AG09319 (cell line): ENCODE results near the gene WWTR1.

Experiments
- DNase-seq: peaks from one replicate; pipeline ENCODE4 v3.0.0-alpha.2; 2010; ENCODE audit warnings: low read depth; ENCODE audit errors: extremely low read depth
- TF ChIP-seq, protein P1 (sequence below): IDR thresholded peaks from 2 replicates; pipeline ENCODE4 v1.5.1; 2011; ENCODE audit warnings: low read depth, mild to moderate bottlenecking, inconsistent platforms, low read length, moderate library complexity

The WWTR1 gene

DNA sequence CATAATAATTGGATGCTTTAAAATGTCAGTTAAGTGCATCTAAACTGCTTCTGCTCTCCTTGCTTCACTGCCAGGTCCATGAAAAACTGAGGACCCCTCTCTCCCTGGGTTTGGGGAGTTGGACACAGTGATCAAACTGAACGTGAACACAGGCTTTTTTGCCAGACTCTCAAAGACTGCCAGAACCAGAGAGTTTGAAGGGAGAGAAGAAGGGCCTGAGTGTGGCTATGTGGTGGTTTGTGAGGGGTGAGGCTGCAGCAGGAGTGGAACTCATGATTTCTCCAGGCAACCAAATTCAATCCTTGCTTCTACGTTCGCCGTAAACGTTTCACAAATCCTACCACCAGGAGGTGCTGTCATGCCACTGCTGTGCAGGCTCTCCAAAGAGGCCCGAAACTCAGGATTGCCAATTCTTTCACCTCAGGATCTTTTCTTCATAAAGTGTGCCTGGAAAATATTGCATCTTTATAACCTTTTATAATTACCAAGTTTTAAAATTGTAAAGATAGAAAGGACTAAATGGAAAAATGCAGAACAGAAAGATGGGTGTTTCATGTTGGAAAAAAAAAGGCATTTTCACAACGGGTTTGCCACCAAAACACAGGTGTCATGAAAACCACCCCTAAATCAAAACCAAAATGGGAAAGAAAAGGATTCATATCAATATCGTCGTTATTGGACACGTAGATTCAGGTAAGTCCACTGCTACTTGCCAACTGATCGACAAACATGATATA is 163.6 kb downstream of the WWTR1 start:
- TF ChIP-seq, protein P1, sequence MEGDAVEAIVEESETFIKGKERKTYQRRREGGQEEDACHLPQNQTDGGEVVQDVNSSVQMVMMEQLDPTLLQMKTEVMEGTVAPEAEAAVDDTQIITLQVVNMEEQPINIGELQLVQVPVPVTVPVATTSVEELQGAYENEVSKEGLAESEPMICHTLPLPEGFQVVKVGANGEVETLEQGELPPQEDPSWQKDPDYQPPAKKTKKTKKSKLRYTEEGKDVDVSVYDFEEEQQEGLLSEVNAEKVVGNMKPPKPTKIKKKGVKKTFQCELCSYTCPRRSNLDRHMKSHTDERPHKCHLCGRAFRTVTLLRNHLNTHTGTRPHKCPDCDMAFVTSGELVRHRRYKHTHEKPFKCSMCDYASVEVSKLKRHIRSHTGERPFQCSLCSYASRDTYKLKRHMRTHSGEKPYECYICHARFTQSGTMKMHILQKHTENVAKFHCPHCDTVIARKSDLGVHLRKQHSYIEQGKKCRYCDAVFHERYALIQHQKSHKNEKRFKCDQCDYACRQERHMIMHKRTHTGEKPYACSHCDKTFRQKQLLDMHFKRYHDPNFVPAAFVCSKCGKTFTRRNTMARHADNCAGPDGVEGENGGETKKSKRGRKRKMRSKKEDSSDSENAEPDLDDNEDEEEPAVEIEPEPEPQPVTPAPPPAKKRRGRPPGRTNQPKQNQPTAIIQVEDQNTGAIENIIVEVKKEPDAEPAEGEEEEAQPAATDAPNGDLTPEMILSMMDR = peak; percentile 72
- no peak for DNase-seq

DNA sequence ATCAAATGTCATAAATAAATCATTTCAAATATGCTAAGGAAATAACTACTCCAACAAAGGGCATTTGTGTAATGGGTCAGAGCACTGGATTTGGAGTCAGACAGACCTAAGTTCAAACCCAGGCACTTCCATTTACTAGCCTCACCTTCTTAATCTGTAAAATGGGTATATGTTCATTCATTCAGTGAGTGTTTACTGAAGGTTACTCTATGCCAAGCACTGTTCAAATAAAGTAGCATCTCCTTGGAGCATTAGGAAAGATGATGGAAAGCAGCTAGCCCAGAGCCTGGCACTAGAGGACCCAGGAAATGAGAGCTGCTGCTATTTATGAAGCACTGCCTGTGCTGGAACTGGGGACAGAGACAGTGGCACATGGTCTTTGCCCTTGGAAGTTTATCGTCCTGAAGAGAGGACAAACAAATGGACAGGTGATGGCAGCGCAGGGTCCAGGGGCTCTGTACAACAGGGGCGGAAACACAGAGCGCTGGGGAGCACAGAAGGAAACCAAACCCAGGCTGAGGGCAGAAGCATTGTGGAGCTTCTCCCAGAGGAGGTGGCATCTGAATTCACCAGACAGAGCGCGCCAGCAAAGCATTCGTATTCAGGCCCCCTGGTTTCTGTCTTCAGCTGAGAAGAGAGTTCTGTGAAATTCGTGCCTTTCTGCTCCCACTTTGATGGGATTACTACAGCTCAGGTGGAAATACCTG is 164.4 kb downstream of the WWTR1 start:
- DNase-seq = no peak
- TF ChIP-seq, protein P1 = no peak

DNA sequence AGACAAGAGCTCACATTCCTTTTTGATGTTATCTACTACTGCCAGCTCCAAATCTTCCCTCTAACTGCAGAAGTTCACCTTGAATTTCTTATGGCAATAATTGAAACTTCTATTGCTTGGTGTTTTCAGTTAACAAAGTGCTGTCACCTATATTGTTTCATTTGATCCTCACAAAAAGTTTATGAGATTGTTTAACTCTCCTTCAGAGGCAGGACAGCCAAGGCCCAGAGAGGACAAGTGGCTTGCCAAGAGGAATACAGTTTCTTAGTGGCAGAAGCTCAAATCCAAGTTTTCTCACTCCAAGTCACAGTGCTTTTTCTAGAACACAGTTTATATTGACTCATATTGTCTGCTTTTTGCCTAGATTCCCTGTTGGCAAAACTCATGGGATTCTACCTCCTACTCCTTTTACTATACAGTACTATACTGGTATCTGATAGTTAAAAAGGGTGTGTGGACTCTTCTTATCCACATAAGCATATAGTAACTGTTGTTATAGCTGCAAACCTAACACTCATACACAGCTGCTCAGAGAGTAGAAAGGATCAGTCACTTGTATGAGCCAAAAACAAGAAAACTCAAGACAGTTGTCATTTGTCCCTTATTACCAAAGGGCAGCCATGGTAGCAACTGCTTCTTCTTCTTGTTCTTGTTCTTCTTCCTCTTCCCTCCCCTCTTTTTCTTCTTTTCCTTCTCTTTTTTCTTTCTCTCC is 167.4 kb downstream of the WWTR1 start:
- TF ChIP-seq, protein P1 = no peak
- DNase-seq = no peak

DNA sequence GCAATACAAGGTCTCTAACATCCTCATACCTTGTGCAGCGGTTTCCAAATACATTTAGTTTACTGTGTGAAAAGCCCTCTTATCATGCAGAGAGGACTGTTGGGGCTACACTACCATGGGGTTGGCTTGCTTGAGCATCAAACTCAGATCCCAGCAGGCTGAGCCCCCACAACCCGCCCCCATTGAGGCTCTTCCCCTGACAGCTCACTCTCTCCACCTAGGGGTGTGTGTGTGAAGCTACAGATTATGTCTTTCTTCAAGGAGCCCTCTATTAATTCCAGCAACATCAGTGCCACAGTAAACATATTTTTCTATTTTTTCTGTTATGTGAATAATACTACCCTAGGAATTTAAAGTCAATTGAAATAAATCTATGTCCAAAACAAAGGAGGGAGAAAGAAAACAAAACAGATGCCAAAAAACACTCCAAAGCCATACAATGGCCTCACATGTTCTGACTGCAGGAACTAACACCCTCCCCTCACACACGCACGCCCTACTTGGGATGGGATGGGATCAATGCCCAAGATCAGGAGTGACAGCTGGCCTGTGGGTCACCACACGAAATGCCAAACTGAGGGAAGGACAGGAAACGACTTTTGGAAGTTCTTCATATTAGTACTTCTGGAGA is 168.7 kb downstream of the WWTR1 start:
- DNase-seq = no peak
- TF ChIP-seq, protein P1 = peak; percentile 49

DNA sequence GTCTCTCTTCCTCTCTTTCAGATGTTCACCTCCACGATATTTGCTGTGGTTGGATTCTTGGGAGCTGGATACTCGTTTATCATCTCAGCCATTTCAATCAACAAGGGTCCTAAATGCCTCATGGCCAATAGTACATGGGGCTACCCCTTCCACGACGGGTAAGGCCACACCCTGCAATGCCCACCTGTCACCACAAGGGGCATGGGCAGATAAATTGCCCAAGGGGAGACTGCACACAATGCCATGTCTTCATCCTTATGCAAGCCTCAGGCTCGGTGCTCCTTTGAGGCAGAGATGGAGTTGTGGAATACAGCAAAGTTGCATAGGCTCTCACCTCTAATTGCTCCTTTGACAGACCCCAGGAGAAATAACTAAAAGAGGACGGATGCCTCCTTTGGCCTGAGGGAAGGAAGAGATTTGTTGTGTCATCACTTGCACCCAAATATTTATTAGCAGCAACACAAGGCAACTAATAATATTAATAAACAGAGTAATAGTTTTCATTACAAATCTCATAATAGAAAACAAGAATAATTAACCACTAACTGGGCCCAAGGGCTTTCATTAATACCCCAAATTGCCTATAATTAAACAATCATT is 170.1 kb downstream of the WWTR1 start:
- TF ChIP-seq, protein P1 = peak; percentile 10; the same call in 1 of the 2 replicates
- DNase-seq = no peak

DNA sequence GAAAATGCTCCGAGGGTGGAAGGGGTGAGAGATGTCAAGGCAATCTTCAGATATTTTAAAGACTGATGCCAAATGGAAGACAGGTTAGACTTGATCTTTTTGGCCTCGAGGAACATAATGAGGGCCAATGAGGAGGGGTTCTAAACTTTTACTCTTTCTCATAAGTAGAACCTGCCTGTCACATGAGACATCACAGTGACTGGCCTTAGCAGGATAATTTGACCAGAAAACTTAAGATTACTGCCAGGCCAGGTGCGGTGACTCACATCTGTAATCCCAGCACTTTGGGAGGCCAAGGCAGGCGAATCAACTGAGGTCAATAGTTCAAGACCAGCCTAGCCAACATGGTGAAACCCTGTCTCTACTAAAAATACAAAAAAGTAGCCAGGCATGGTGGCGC is 171.1 kb downstream of the WWTR1 start:
- TF ChIP-seq, protein P1 = no peak
- DNase-seq = no peak
